ENCODE results near the gene ALKBH7.
"Not testable (repeated sequence)": the region's sequence is repeated elsewhere in the genome, so short reads cannot be mapped to it uniquely, and the experiment has no call there.

The ALKBH7 gene

DNA sequence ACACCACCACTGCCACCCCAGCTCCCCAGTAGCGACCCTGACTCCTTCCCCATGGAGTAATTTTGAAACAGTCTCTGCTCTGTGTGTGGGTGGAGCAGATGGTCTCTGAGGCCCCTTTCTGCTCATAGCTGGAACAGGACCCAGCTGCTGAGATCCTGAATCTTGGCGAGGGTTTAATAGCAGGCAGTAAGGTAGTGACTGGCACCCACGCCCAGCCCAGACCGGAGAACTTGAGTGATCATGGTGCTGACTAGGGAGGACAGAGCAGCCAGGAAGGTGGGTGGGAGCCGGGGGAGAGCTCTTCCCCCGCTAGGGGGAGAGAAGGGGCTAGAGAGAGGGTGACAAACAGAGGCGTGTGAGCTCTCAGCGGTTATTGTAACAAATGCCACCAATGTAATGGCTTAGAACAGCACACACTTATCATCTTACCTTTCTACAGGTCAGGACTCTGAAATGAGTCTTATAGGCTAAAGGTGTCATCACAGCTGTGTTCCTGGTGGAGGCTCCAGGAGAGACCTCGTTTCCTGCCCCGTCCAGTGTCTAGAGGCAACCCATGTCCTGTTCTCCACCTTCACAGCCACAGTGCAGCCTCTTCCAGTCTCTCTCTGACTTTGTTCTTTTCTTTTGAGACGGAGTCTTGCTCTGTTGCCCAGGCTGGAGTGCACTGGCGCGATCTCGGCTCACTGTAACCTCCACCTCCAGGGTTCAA is 31.9 kb upstream of the ALKBH7 start:
- TF ChIP-seq CTCF (IDR thresholded peaks at IDR 0.05; ENCODE audit: low read depth, low read length, missing control alignments), result no peak
- no peak overlapping the region for H3K4me3 ChIP-seq (replicated peaks; ENCODE audit: low read depth, low read length)
- no peak for DNase-seq (ENCODE audit: extremely low read depth, low read depth)

DNA sequence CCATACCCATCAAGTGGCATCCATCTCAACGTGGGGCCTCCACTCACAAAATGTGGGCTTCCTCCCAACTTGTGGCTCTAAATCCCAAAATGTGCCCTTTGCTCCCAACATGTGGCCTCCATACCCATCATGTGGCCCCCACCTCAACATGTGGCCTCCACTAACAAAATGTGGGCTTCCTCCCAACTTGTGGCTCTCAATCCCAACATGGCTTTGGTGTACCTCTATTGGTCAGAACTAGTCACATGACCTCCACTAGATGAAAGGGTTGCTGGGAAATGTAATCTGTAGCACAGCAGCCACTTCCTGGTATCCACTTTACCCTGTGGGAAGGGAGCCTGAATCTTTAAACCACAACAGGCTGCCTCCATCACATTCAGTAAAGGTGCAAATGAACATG is 29.1 kb upstream of the ALKBH7 start:
- no peak for TF ChIP-seq CTCF (IDR thresholded peaks at IDR 0.05; ENCODE audit: low read depth, low read length, missing control alignments)
- H3K4me3 ChIP-seq (replicated peaks; ENCODE audit: low read depth, low read length), result no peak overlapping the region
- DNase-seq (ENCODE audit: extremely low read depth, low read depth), result no peak

GRCh38 chr19:6349271-6349670 is 23.3 kb upstream of the ALKBH7 start:
- not testable (repeated sequence) for H3K4me3 ChIP-seq (replicated peaks; ENCODE audit: low read depth, low read length); DNase-seq (ENCODE audit: extremely low read depth, low read depth)

DNA sequence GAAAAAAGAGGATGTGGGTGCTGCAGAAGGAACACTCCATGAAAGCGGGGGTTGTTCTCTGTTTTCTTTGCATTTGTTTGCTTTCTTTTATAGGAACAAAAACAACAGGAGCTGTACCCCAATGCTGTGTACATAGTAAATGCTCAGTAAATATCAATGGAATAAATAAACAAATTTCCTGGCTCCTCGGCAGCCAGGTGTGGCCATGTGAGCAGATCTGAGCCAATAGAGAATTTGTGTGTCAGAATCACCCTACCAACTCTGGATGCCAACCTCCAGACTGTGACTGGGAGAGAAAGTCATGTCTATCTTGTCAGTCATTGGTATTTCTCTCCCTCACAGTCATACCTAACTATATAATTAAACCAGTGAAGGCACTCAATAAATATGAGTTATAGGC is 21.9 kb upstream of the ALKBH7 start:
- H3K4me3 ChIP-seq (replicated peaks; ENCODE audit: low read depth, low read length), result no peak overlapping the region
- TF ChIP-seq CTCF (IDR thresholded peaks at IDR 0.05; ENCODE audit: low read depth, low read length, missing control alignments), result no peak

DNA sequence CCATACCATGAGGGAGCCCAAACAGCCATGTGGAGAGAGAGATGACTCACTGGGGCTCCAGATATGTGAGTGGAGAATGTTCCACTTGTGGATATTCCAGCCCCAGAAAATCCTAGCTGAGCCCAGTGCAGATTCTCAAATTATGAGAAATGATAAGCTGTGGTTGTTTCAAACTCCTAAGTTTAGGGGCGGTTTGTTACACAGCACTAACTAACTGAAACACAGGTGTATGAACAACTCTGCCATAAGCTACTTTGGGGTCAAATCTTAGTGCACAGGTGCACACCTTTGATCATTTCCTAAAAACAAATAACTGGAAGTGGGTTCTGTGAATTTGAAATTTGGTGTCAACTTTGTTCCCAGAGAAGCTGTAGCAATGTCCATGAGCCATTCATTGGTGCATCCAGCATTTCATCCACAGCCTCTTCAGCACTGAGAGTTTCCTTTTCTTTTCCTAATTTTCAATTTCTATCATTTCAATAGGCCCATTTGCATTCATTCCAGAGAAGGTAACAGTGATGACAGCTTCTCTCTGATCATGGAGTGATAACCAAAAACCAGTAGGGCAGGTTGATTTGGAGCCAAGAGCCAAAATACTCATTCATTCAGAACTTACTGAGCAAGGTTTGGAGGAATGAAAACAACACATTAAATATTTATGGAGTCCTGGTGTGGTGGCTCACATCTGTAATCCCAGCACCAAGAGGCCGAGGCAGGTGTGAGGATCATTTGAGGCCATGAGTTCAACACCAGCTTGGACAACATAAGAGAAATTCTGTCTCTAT is 20.0 kb upstream of the ALKBH7 start:
- no peak for DNase-seq (ENCODE audit: extremely low read depth, low read depth)
- no peak for TF ChIP-seq CTCF (IDR thresholded peaks at IDR 0.05; ENCODE audit: low read depth, low read length, missing control alignments)
- no peak overlapping the region for H3K4me3 ChIP-seq (replicated peaks; ENCODE audit: low read depth, low read length)

More for the DNA sequence above, 21.9 kb upstream of the ALKBH7 start:
- DNase-seq (ENCODE audit: extremely low read depth, low read depth), result no peak

- no peak overlapping the region for H3K4me3 ChIP-seq (replicated peaks; ENCODE audit: low read depth, low read length)
- no peak for DNase-seq (ENCODE audit: extremely low read depth, low read depth)
- TF ChIP-seq CTCF (IDR thresholded peaks at IDR 0.05; ENCODE audit: low read depth, low read length, missing control alignments), result peak; percentile 41
Measured at GRCh38 chr19:6354098-6354674, 18.4 kb upstream of the ALKBH7 start.

GRCh38 chr19:6355321-6356040 is 17.1 kb upstream of the ALKBH7 start:
- DNase-seq (ENCODE audit: extremely low read depth, low read depth); H3K4me3 ChIP-seq (replicated peaks; ENCODE audit: low read depth, low read length): not testable (repeated sequence)

Measured in HFF-Myc (cell line).